Endodermal cell (in vitro differentiated cells): Measurements from ENCODE around the gene SPCS2. TPM values are rescaled to one million over a fixed set of nuclear protein-coding genes. Genes with fewer than 3 reads are reported as not detected.
"Not testable (repeated sequence)": the region's sequence is repeated elsewhere in the genome, so short reads cannot be mapped to it uniquely, and the experiment has no call there.

Experiments
- DNase-seq: peaks from one replicate; pipeline ENCODE4 v3.0.0-alpha.2; 2017
- H3K27ac ChIP-seq: 2 replicates; pipeline ENCODE4 v1.5.1; 2013; ENCODE audit warnings: mild to moderate bottlenecking, low read depth, low read length, moderate library complexity
- H3K27me3 ChIP-seq: 2 replicates; pipeline ENCODE4 v1.6.1; 2013; ENCODE audit warnings: mild to moderate bottlenecking, low read length, moderate library complexity; ENCODE audit not compliant: insufficient read depth, control insufficient read depth, poor library complexity, severe bottlenecking
- H3K36me3 ChIP-seq: 2 replicates; pipeline ENCODE4 v1.7.0; 2013; ENCODE audit warnings: mild to moderate bottlenecking, low read length, moderate library complexity; ENCODE audit not compliant: control insufficient read depth, insufficient read depth
- H3K4me1 ChIP-seq: one replicate; pipeline ENCODE4 v1.7.0; 2013; ENCODE audit warnings: low read length; ENCODE audit not compliant: control insufficient read depth, insufficient read depth
- H3K4me3 ChIP-seq: 2 replicates; pipeline ENCODE4 v1.5.1; 2013; ENCODE audit warnings: mild to moderate bottlenecking, low read length, moderate library complexity
- H3K9ac ChIP-seq: 2 replicates; pipeline ENCODE4 v1.6.1; 2013; ENCODE audit warnings: mild to moderate bottlenecking, low read length, moderate library complexity; ENCODE audit not compliant: poor library complexity, severe bottlenecking; ENCODE audit errors: extremely low read depth
- H3K9me3 ChIP-seq: 2 replicates; pipeline ENCODE4 v1.6.1; 2013; ENCODE audit warnings: mild to moderate bottlenecking, low read length, moderate library complexity; ENCODE audit not compliant: control insufficient read depth
- H3K27ac Mint-ChIP-seq: 2 replicates; pipeline ENCODE4 v1.8.0; 2020; ENCODE audit warnings: mixed read lengths
- H3K27me3 Mint-ChIP-seq: 2 replicates; pipeline ENCODE4 v1.8.0; 2021; ENCODE audit warnings: mild to moderate bottlenecking, mixed read lengths; ENCODE audit not compliant: insufficient read depth
- H3K36me3 Mint-ChIP-seq: 2 replicates; pipeline ENCODE4 v1.8.0; 2020; ENCODE audit warnings: low read depth, mixed read lengths
- H3K4me1 Mint-ChIP-seq: 2 replicates; pipeline ENCODE4 v1.8.0; 2020; ENCODE audit warnings: mixed read lengths
- H3K4me3 Mint-ChIP-seq: 2 replicates; pipeline ENCODE4 v1.8.0; 2020; ENCODE audit warnings: mild to moderate bottlenecking, moderate library complexity, mixed read lengths
- H3K9me3 Mint-ChIP-seq: 2 replicates; pipeline ENCODE4 v1.8.0; 2020; ENCODE audit warnings: mild to moderate bottlenecking, mixed read lengths
- WGBS, 2 experiments: methylation state at CpG; one replicate each; pipeline versions ENCODE4 v1.1.5 to v1.1.7; 2013; ENCODE audit warnings: missing lambda C conversion rate in 2 of 2, mixed read lengths in 1 of 2; ENCODE audit not compliant: insufficient coverage in 1 of 2, insufficient read length in 1 of 2; 5-methylcytosine and 5-hydroxymethylcytosine counted together
- total RNA-seq, 2 donors: library from RNA; stranded (reverse); fragmentation: NEBNext Ultra II Directional in 1 of 2; extraction: Animal tissue kit (Norgen Biotek cat#: 25700) in 1 of 2; gene quantifications; 2 replicates in 1 of 2; 3 replicates in 1 of 2; pipeline ENCODE4 v1.2.1, GENCODE V29; 2021
- TF ChIP-seq, protein P1 (sequence below): fragments of 200-600 bp; sonication (generic); conservative IDR thresholded peaks from 2 replicates; pipeline ENCODE4 v1.5.0; 2021; ENCODE audit warnings: antibody characterized with exemption, mild to moderate bottlenecking

Gene SPCS2
- total RNA-seq, 2 donors from 2014 or later = 131 to 141 TPM

GRCh38 chr11:74957937-74958629 is 9.0 kb downstream of the SPCS2 start:
- H3K36me3 Mint-ChIP-seq = peaks cover 18% of the 10 kb centered on the region
- no peaks in the 10 kb centered on the region for H3K27me3 ChIP-seq

GRCh38 chr11:74960128-74960527 is 11.1 kb downstream of the SPCS2 start:
- H3K9me3 Mint-ChIP-seq, H3K27me3 ChIP-seq, H3K27me3 Mint-ChIP-seq, H3K27ac ChIP-seq, H3K27ac Mint-ChIP-seq, H3K4me1 ChIP-seq, H3K4me3 Mint-ChIP-seq, H3K9ac ChIP-seq, H3K9me3 ChIP-seq, H3K4me3 ChIP-seq, DNase-seq: not testable (repeated sequence)
- H3K36me3 ChIP-seq = peaks cover 22% of the 10 kb centered on the region
- Mint-ChIP-seq H3K36me3 (peaks cover 10% of the 10 kb centered on the region), H3K4me1 (peaks cover 32% of the 10 kb centered on the region)
- WGBS, 2 experiments = 80 to 97% methylated on average over 5 to 6 of the region's 6 CpGs

More at GRCh38 chr11:74957937-74958629, 9.0 kb downstream of the SPCS2 start:
- Histone ChIP-seq H3K4me3 (no peak overlapping the region), H3K4me1 (no peaks in the 10 kb centered on the region), H3K36me3 (peaks cover 25% of the 10 kb centered on the region), H3K9me3 (peaks cover 5% of the 10 kb centered on the region), H3K9ac (no peak overlapping the region), H3K27ac (no peak overlapping the region)
- no peak overlapping the region for H3K27ac Mint-ChIP-seq
- WGBS, 2 experiments = 90% methylated on average over 1 of the region's 1 CpG; no CpG with 5 or more reads in 1 of the 2 experiments
- H3K27me3 Mint-ChIP-seq = no peaks in the 10 kb centered on the region
- peaks cover 25% of the 10 kb centered on the region for H3K4me1 Mint-ChIP-seq
- DNase-seq = no peak
- no peak overlapping the region for H3K4me3 Mint-ChIP-seq
- TF ChIP-seq, protein P1, sequence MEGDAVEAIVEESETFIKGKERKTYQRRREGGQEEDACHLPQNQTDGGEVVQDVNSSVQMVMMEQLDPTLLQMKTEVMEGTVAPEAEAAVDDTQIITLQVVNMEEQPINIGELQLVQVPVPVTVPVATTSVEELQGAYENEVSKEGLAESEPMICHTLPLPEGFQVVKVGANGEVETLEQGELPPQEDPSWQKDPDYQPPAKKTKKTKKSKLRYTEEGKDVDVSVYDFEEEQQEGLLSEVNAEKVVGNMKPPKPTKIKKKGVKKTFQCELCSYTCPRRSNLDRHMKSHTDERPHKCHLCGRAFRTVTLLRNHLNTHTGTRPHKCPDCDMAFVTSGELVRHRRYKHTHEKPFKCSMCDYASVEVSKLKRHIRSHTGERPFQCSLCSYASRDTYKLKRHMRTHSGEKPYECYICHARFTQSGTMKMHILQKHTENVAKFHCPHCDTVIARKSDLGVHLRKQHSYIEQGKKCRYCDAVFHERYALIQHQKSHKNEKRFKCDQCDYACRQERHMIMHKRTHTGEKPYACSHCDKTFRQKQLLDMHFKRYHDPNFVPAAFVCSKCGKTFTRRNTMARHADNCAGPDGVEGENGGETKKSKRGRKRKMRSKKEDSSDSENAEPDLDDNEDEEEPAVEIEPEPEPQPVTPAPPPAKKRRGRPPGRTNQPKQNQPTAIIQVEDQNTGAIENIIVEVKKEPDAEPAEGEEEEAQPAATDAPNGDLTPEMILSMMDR = no peak
- H3K9me3 Mint-ChIP-seq = no peaks in the 10 kb centered on the region

- Mint-ChIP-seq H3K4me1 (peaks cover 21% of the 10 kb centered on the region), H3K36me3 (peaks cover 40% of the 10 kb centered on the region), H3K9me3 (no peaks in the 10 kb centered on the region), H3K4me3 (no peak overlapping the region), H3K27ac (no peak overlapping the region), H3K27me3 (no peaks in the 10 kb centered on the region)
- DNase-seq = no peak
- peaks cover 73% of the 10 kb centered on the region for H3K36me3 ChIP-seq
- no peaks in the 10 kb centered on the region for H3K9me3 ChIP-seq
- TF ChIP-seq, protein P1 = no peak
- no peaks in the 10 kb centered on the region for H3K27me3 ChIP-seq
- H3K9ac ChIP-seq = no peak overlapping the region
- WGBS, 2 experiments = 93 to 96% methylated on average over 4 to 5 of the region's 5 CpGs
- no peak overlapping the region for H3K27ac ChIP-seq
- peaks cover 2% of the 10 kb centered on the region for H3K4me1 ChIP-seq
- H3K4me3 ChIP-seq = no peak overlapping the region
Observed at GRCh38 chr11:74966651-74967050, 17.6 kb downstream of the SPCS2 start.
